Measurements from ENCODE around the gene TNFAIP8L2. TPM values are rescaled to one million over a fixed set of nuclear protein-coding genes. Genes with fewer than 3 reads are reported as not detected.

TNFAIP8L2 gene
- total and polyA plus RNA-seq, 2 donors (not counting 3 experiments of a cell fraction or from before 2014, with no cell fraction given) = 0.06 TPM; not detected in 1

DNA sequence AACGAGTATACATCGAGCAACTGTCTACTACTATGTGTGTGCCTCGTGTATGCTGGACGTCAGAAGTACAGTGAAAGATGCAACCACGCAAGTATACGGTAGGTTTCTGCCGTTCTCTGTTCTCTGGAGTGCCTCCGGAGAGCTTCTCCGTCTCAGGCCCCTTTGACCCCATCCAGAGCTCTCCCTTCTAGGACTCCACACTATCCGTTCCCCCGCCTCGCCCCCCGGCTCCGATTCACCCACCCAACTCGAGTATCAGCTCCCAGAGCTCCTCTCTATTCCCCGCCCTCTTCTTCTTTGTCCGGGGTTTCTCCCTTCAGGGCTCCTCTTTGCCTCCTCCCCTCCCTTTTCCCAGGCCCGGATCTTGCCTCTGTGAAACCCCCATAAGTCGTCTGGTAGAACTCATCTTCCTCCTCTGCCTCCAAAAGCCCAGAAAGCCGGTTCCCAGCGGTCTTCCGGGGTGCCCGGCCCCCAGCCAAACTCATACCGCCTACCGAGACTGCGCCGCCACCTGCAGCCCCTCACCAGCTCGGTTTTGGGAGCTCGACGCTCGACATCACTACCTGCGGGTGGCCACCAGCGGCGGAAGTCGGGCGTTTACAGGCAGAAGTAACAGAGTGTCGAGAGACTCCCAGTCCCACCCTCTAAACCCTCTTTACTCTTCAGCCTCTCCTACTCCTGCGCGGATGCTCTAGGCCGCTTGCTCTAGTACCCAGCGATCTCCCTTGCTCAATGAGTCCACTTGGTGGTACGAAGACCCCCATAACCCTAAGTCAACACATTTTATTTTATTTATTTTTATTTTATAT lies 33.4 kb downstream of the TNFAIP8L2 start, which contains the start of gene VPS72:
Gene VPS72 (minus strand): TSS at position 561 of the 809 bp plus-strand sequence. CDS start 76 bp downstream, at position 485.
- no peaks in the 10 kb centered on the region for H3K9me3 ChIP-seq (replicated peaks; ENCODE audit: control insufficient read depth, insufficient read depth, low read length)
- H3K9me1 ChIP-seq (replicated peaks; ENCODE audit: control insufficient read depth, extremely low read depth, insufficient read depth, low read length) = no peaks in the 10 kb centered on the region
- H3K79me2 ChIP-seq (ENCODE audit: control insufficient read depth, insufficient read depth, low read length) = peaks cover 31% of the 10 kb centered on the region
- peaks cover 4 to 5% of the 10 kb centered on the region in 2 experiments for H3K36me3 ChIP-seq (ENCODE audit: control insufficient read depth in 2 of 2, extremely low read depth in 1 of 2, insufficient read depth in 2 of 2, low read length in 2 of 2)
- peak within 1 kb of the TSS; percentile 25 for H2AFZ ChIP-seq (ENCODE audit: low read depth, low read length)
- dilution Hi-C loops (cut with MboI; ENCODE audit: extremely low pct_ligation_motif_present, low sequenced_read_pairs) (no loop called here), intact Hi-C loops (cut with micrococcal nuclease) (loop anchor here (1.0 to 10.0 kb wide), 3 partner anchors 8 to 955 kb away; partner anchors contain the start of genes ANP32E, LYSMD1 and PIP5K1A)
- POLR2A ChIA-PET = interaction anchor here (0.9 to 1.3 kb wide), 3 partner anchors 11 to 90 kb away, joined by 3 to 4 read pairs (median 3); no protein-coding TSS in a partner anchor
- H3K4me2 ChIP-seq (ENCODE audit: insufficient read depth, low read length) = peak within 1 kb of the TSS; percentile 98
- peak within 1 kb of the TSS; percentile 56 for H3K27ac ChIP-seq (ENCODE audit: insufficient read depth, low read depth, low read length)
- no peaks in the 10 kb centered on the region for H4K20me1 ChIP-seq (replicated peaks; ENCODE audit: control insufficient read depth, extremely low read depth, insufficient read depth, low read length)
- H3K4me3 ChIP-seq (replicated peaks in 1 of 3; ENCODE audit: insufficient read depth in 1 of 3, low read depth in 1 of 3, low read length in 3 of 3) = peak within 1 kb of the TSS; percentile 63 to 97 (median 93)
- DNase-seq (ENCODE audit: low read depth, low spot score) (peak; percentile 91), FAIRE-seq (peak; percentile 94)
- peak within 1 kb of the TSS; percentile 93 for H3K9ac ChIP-seq (replicated peaks; ENCODE audit: extremely low read depth, insufficient read depth, low read length)
- TF ChIP-seq JUN (IDR thresholded peaks at IDR 0.05; ENCODE audit: borderline replicate concordance, insufficient read depth, insufficient read length, low read depth) (no peak), FOS (IDR thresholded peaks at IDR 0.05; ENCODE audit: borderline replicate concordance, insufficient read depth, low read length) (no peak), EZH2 (IDR thresholded peaks at IDR 0.05; ENCODE audit: borderline replicate concordance, low read depth, low read length, severe bottlenecking) (no peak), POLR2AphosphoS5 (IDR thresholded peaks at IDR 0.05; ENCODE audit: insufficient read depth, low read depth, low read length) (peak; percentile 96), POLR2A (IDR thresholded peaks at IDR 0.05; ENCODE audit: low read depth, low read length) (peak; percentile 92), MAX (IDR thresholded peaks at IDR 0.05; ENCODE audit: insufficient read depth, insufficient read length) (no peak), GATA2 (IDR thresholded peaks at IDR 0.05; ENCODE audit: insufficient read depth, insufficient read length, low read depth, low read length) (no peak), MYC (IDR thresholded peaks at IDR 0.05; ENCODE audit: low read depth, low read length) (peak; percentile 72)
- TF ChIP-seq, protein P1, sequence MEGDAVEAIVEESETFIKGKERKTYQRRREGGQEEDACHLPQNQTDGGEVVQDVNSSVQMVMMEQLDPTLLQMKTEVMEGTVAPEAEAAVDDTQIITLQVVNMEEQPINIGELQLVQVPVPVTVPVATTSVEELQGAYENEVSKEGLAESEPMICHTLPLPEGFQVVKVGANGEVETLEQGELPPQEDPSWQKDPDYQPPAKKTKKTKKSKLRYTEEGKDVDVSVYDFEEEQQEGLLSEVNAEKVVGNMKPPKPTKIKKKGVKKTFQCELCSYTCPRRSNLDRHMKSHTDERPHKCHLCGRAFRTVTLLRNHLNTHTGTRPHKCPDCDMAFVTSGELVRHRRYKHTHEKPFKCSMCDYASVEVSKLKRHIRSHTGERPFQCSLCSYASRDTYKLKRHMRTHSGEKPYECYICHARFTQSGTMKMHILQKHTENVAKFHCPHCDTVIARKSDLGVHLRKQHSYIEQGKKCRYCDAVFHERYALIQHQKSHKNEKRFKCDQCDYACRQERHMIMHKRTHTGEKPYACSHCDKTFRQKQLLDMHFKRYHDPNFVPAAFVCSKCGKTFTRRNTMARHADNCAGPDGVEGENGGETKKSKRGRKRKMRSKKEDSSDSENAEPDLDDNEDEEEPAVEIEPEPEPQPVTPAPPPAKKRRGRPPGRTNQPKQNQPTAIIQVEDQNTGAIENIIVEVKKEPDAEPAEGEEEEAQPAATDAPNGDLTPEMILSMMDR (IDR thresholded peaks at IDR 0.05; ENCODE audit: extremely low read depth in 1 of 2, insufficient read depth in 1 of 2, low read depth in 1 of 2, low read length in 2 of 2) = no peak
- H3K4me1 ChIP-seq (ENCODE audit: control insufficient read depth, extremely low read depth, insufficient read depth, low read length) = peaks cover 10% of the 10 kb centered on the region
- H3K27me3 ChIP-seq (ENCODE audit: control insufficient read depth in 2 of 2, insufficient read depth in 2 of 2, low read length in 2 of 2) = no peaks in the 10 kb centered on the region
- CTCF ChIA-PET = interaction anchor here (0.6 to 1.7 kb wide), 10 partner anchors 10 to 194 kb away, joined by 3 to 19 read pairs (median 4); partner anchors contain the start of genes LYSMD1, PSMD4 and SCNM1
- BruUV-seq (replicated peaks) = no TSS peak
